ENCODE measurements around the gene CLECL1.
"Not testable (repeated sequence)": the region's sequence is repeated elsewhere in the genome, so short reads cannot be mapped to it uniquely, and the experiment has no call there.

The CLECL1 gene

GRCh38 chr12:9699269-9699897, 33.5 kb downstream of the CLECL1 start:
- Histone ChIP-seq H4K20me1 (ENCODE audit: insufficient read depth, low read length) (no peaks in the 10 kb centered on the region), H3K4me1 (ENCODE audit: low read length) (no peaks in the 10 kb centered on the region), H3K27ac (ENCODE audit: low read length) (no peak overlapping the region), H3K9me3 (replicated peaks; ENCODE audit: insufficient read depth, low read length) (no peaks in the 10 kb centered on the region), H3K4me3 (ENCODE audit: low read length) (no peak overlapping the region), H3F3A (ENCODE audit: insufficient read depth, low read length) (no peaks in the 10 kb centered on the region), H3K27me3 (replicated peaks; ENCODE audit: insufficient read depth, low read length) (no peaks in the 10 kb centered on the region), H2AFZ (ENCODE audit: low read length) (no peak overlapping the region), H3K79me2 (ENCODE audit: low read length) (no peaks in the 10 kb centered on the region), H3K36me3 (replicated peaks; ENCODE audit: insufficient read depth, low read length) (no peaks in the 10 kb centered on the region), H3K9ac (ENCODE audit: low read length) (no peak overlapping the region), H3K9me2 (replicated peaks; ENCODE audit: insufficient read depth, low read length) (no peaks in the 10 kb centered on the region), H3K4me2 (ENCODE audit: low read depth, low read length) (no peak overlapping the region)
- TF ChIP-seq EZH2phosphoT487 (IDR thresholded peaks at IDR 0.05; ENCODE audit: low read length) (no peak), EZH2 (optimal IDR thresholded peaks at IDR 0.05; ENCODE audit: low read depth, low read length) (no peak)
- TF ChIP-seq, protein P1, sequence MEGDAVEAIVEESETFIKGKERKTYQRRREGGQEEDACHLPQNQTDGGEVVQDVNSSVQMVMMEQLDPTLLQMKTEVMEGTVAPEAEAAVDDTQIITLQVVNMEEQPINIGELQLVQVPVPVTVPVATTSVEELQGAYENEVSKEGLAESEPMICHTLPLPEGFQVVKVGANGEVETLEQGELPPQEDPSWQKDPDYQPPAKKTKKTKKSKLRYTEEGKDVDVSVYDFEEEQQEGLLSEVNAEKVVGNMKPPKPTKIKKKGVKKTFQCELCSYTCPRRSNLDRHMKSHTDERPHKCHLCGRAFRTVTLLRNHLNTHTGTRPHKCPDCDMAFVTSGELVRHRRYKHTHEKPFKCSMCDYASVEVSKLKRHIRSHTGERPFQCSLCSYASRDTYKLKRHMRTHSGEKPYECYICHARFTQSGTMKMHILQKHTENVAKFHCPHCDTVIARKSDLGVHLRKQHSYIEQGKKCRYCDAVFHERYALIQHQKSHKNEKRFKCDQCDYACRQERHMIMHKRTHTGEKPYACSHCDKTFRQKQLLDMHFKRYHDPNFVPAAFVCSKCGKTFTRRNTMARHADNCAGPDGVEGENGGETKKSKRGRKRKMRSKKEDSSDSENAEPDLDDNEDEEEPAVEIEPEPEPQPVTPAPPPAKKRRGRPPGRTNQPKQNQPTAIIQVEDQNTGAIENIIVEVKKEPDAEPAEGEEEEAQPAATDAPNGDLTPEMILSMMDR (IDR thresholded peaks at IDR 0.05; ENCODE audit: low read length), result no peak
- no peak for DNase-seq

- no peak for DNase-seq
- TF ChIP-seq, protein P1 (IDR thresholded peaks at IDR 0.05; ENCODE audit: low read length), result no peak
- TF ChIP-seq EZH2 (optimal IDR thresholded peaks at IDR 0.05; ENCODE audit: low read depth, low read length), result no peak
- no peak for TF ChIP-seq EZH2phosphoT487 (IDR thresholded peaks at IDR 0.05; ENCODE audit: low read length)
- no peak overlapping the region for H3K4me2 ChIP-seq (ENCODE audit: low read depth, low read length)
- no peaks in the 10 kb centered on the region for H3K9me2 ChIP-seq (replicated peaks; ENCODE audit: insufficient read depth, low read length)
- no peak overlapping the region for H3K9ac ChIP-seq (ENCODE audit: low read length)
- no peaks in the 10 kb centered on the region for H3K79me2 ChIP-seq (ENCODE audit: low read length)
- no peaks in the 10 kb centered on the region for H3K9me3 ChIP-seq (replicated peaks; ENCODE audit: insufficient read depth, low read length)
- H3K36me3 ChIP-seq (replicated peaks; ENCODE audit: insufficient read depth, low read length), result no peaks in the 10 kb centered on the region
- no peaks in the 10 kb centered on the region for H4K20me1 ChIP-seq (ENCODE audit: insufficient read depth, low read length)
- H3K4me3 ChIP-seq (ENCODE audit: low read length), result no peak overlapping the region
- no peak overlapping the region for H3K27ac ChIP-seq (ENCODE audit: low read length)
- H3K27me3 ChIP-seq (replicated peaks; ENCODE audit: insufficient read depth, low read length), result no peaks in the 10 kb centered on the region
- H3K4me1 ChIP-seq (ENCODE audit: low read length), result no peaks in the 10 kb centered on the region
- H2AFZ ChIP-seq (ENCODE audit: low read length), result no peak overlapping the region
- H3F3A ChIP-seq (ENCODE audit: insufficient read depth, low read length), result no peaks in the 10 kb centered on the region
Measured at GRCh38 chr12:9698681-9699080, 34.2 kb downstream of the CLECL1 start.

GRCh38 chr12:9697619-9698018, 35.3 kb downstream of the CLECL1 start:
- H3K9me2 ChIP-seq (replicated peaks; ENCODE audit: insufficient read depth, low read length), result no peaks in the 10 kb centered on the region
- H3K4me3 ChIP-seq (ENCODE audit: low read length), result no peak overlapping the region
- H2AFZ ChIP-seq (ENCODE audit: low read length), result no peak overlapping the region
- H4K20me1 ChIP-seq (ENCODE audit: insufficient read depth, low read length), result no peaks in the 10 kb centered on the region
- H3K4me2 ChIP-seq (ENCODE audit: low read depth, low read length), result no peak overlapping the region
- H3K4me1 ChIP-seq (ENCODE audit: low read length), result no peaks in the 10 kb centered on the region
- DNase-seq, result no peak
- H3F3A ChIP-seq (ENCODE audit: insufficient read depth, low read length), result no peaks in the 10 kb centered on the region
- no peak overlapping the region for H3K27ac ChIP-seq (ENCODE audit: low read length)
- H3K79me2 ChIP-seq (ENCODE audit: low read length), result no peaks in the 10 kb centered on the region
- no peaks in the 10 kb centered on the region for H3K36me3 ChIP-seq (replicated peaks; ENCODE audit: insufficient read depth, low read length)
- H3K9me3 ChIP-seq (replicated peaks; ENCODE audit: insufficient read depth, low read length), result no peaks in the 10 kb centered on the region
- H3K9ac ChIP-seq (ENCODE audit: low read length), result no peak overlapping the region
- H3K27me3 ChIP-seq (replicated peaks; ENCODE audit: insufficient read depth, low read length), result no peaks in the 10 kb centered on the region
- TF ChIP-seq EZH2phosphoT487 (IDR thresholded peaks at IDR 0.05; ENCODE audit: low read length), result no peak
- no peak for TF ChIP-seq EZH2 (optimal IDR thresholded peaks at IDR 0.05; ENCODE audit: low read depth, low read length)
- TF ChIP-seq, protein P1 (IDR thresholded peaks at IDR 0.05; ENCODE audit: low read length), result no peak

- H3K4me1 ChIP-seq (ENCODE audit: low read length); H3K27me3 ChIP-seq (replicated peaks; ENCODE audit: insufficient read depth, low read length); H3K36me3 ChIP-seq (replicated peaks; ENCODE audit: insufficient read depth, low read length); H3K9me3 ChIP-seq (replicated peaks; ENCODE audit: insufficient read depth, low read length); H3K27ac ChIP-seq (ENCODE audit: low read length); H3K9ac ChIP-seq (ENCODE audit: low read length); H3K79me2 ChIP-seq (ENCODE audit: low read length); H3K4me2 ChIP-seq (ENCODE audit: low read depth, low read length); H3K4me3 ChIP-seq (ENCODE audit: low read length); DNase-seq; H4K20me1 ChIP-seq (ENCODE audit: insufficient read depth, low read length); H2AFZ ChIP-seq (ENCODE audit: low read length); H3K9me2 ChIP-seq (replicated peaks; ENCODE audit: insufficient read depth, low read length); H3F3A ChIP-seq (ENCODE audit: insufficient read depth, low read length): not testable (repeated sequence)
Measured at GRCh38 chr12:9695661-9696060, 37.2 kb downstream of the CLECL1 start.

- not testable (repeated sequence) for H2AFZ ChIP-seq (ENCODE audit: low read length); H3F3A ChIP-seq (ENCODE audit: insufficient read depth, low read length); H3K9me2 ChIP-seq (replicated peaks; ENCODE audit: insufficient read depth, low read length); H4K20me1 ChIP-seq (ENCODE audit: insufficient read depth, low read length); DNase-seq; H3K4me3 ChIP-seq (ENCODE audit: low read length); H3K9ac ChIP-seq (ENCODE audit: low read length); H3K4me2 ChIP-seq (ENCODE audit: low read depth, low read length); H3K9me3 ChIP-seq (replicated peaks; ENCODE audit: insufficient read depth, low read length); H3K4me1 ChIP-seq (ENCODE audit: low read length); H3K79me2 ChIP-seq (ENCODE audit: low read length); H3K36me3 ChIP-seq (replicated peaks; ENCODE audit: insufficient read depth, low read length); H3K27ac ChIP-seq (ENCODE audit: low read length); H3K27me3 ChIP-seq (replicated peaks; ENCODE audit: insufficient read depth, low read length)
Measured at GRCh38 chr12:9695150-9695549, 37.7 kb downstream of the CLECL1 start.

Data from MM.1S (cell line).